ENCODE data around the gene TCP11X2.

GRCh38 chrX:102515975-102516941, 44.6 kb upstream of the TCP11X2 start, which contains the start of gene TMSB15A:
- TF ChIP-seq CTCF (conservative IDR thresholded peaks at IDR 0.05 in 1 of 2, IDR thresholded peaks at IDR 0.05 in 1 of 2; ENCODE audit: extremely low read depth in 1 of 2, insufficient read depth in 1 of 2, low read depth in 1 of 2, low read length in 2 of 2) (no peak), EZH2 (IDR thresholded peaks at IDR 0.05; ENCODE audit: borderline replicate concordance, low read length) (no peak)

All from mammary epithelial cell (primary cell).